Muscle of leg (tissue), 11 donors: Measurements from ENCODE around the gene YTHDC2. TPM values are rescaled to one million over a fixed set of nuclear protein-coding genes. Genes with fewer than 3 reads are reported as not detected.
"Not testable (repeated sequence)": the region's sequence is repeated elsewhere in the genome, so short reads cannot be mapped to it uniquely, and the experiment has no call there.

Experiments
- DNase-seq: peaks from one replicate; pipeline ENCODE4 v3.0.0; 2013
- H3K27ac ChIP-seq: one replicate; pipeline ENCODE4 v1.5.1; 2013; ENCODE audit warnings: mild to moderate bottlenecking, low read length, control low read depth
- H3K27me3 ChIP-seq: one replicate; pipeline ENCODE4 v1.6.1; 2013; ENCODE audit warnings: low read length; ENCODE audit not compliant: control insufficient read depth, insufficient read depth
- H3K36me3 ChIP-seq: one replicate; pipeline ENCODE4 v1.6.1; 2013; ENCODE audit warnings: low read length; ENCODE audit not compliant: control insufficient read depth, insufficient read depth
- H3K4me1 ChIP-seq: one replicate; pipeline ENCODE4 v1.6.1; 2013; ENCODE audit warnings: low read length; ENCODE audit not compliant: control insufficient read depth, insufficient read depth
- H3K4me3 ChIP-seq: one replicate; pipeline ENCODE4 v1.5.1; 2013; ENCODE audit warnings: low read length, control low read depth
- H3K9me3 ChIP-seq: replicated peaks from 2 replicates; pipeline ENCODE4 v1.6.1; 2013; ENCODE audit warnings: low read depth, low read length; ENCODE audit not compliant: control insufficient read depth
- WGBS: methylation state at CpG from one replicate; pipeline ENCODE4 v1.1.5; 2013; ENCODE audit warnings: missing lambda C conversion rate; ENCODE audit not compliant: insufficient coverage; 5-methylcytosine and 5-hydroxymethylcytosine counted together
- polyA plus RNA-seq, 8 donors: library from polyadenylated mRNA; unstranded; fragments of 120-200 nt; gene quantifications; one replicate each; pipeline versions ENCODE4 v1.2.1 to v1.2.3, GENCODE V29; 2013; ENCODE audit warnings: inconsistent platforms in 1 of 8, low replicate concordance in 1 of 8; ENCODE audit not compliant: insufficient read length in 8 of 8, insufficient read depth in 1 of 8
- total RNA-seq: library from RNA; stranded (reverse); fragments of 120-200 nt; gene quantifications from one replicate; pipeline ENCODE4 v1.2.4, GENCODE V29; 2013

YTHDC2 gene
- total and polyA plus RNA-seq, 9 donors: 11.9 to 20.4 (median 15.3) TPM

DNA sequence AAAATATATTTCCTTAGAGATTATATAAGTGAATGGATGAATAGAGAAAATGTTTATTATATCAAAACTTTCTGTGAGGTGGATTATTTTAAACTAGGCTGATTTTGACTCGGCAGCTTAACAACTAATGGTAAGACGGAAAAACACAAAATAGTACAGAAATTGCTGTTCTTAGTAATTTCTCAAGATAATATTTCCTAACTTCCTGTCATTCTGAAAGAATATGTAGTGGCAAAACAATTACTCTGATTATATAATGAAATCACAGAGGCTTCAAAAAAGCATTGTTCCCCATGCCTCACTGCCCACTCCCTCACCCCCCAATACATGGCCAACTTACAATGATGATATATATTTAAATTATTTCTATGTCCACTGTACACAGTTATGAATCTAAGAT lies 85.4 kb downstream of the YTHDC2 start:
- H3K4me3 ChIP-seq: no peak overlapping the region
- WGBS: no CpG with 5 or more reads among the region's 2 CpGs
- no peak for DNase-seq

DNA sequence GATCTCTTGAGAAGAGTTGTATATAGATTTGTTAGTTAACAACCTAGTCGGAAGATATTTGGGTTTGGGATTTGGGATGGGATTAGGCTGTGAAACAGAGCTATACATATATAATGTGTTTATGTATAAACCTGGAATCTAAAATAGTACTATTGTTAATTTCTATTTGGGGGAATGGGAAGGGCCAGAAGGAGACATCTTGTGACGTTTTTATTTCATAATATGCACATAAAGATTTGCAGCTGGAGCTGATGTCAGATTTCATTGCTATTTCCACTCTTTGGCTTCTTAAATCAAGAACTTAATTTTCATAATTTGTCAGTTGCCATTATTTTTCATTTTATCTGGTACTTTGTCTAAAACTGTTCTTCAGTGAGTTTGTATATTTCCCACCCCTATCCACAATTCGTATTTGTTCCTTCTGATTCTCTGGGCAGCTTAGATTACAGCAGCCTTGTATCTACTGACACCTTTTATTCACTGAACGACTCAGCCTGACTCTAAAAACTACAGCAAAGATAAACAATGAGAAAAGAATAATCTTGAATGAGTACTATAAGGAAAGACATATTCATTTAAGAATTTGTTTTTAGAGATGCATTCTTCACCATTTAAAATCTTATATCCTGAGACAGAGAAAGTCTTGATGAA lies 86.9 kb downstream of the YTHDC2 start:
- Histone ChIP-seq H3K27me3 (no peaks in the 10 kb centered on the region), H3K4me1 (no peaks in the 10 kb centered on the region), H3K36me3 (peaks cover 5% of the 10 kb centered on the region), H3K4me3 (no peak overlapping the region), H3K27ac (no peak overlapping the region), H3K9me3 (no peaks in the 10 kb centered on the region)
- WGBS: no CpG with 5 or more reads among the region's 4 CpGs
- no peak for DNase-seq

More for the DNA sequence above, 85.4 kb downstream of the YTHDC2 start:
- Histone ChIP-seq H3K4me1 (no peaks in the 10 kb centered on the region), H3K36me3 (peaks cover 5% of the 10 kb centered on the region), H3K9me3 (no peaks in the 10 kb centered on the region), H3K27ac (no peak overlapping the region), H3K27me3 (no peaks in the 10 kb centered on the region)

GRCh38 chr5:113601423-113601822 lies 87.9 kb downstream of the YTHDC2 start:
- Histone ChIP-seq H3K36me3 (peaks cover 2% of the 10 kb centered on the region), H3K4me3 (no peak overlapping the region), H3K9me3 (no peaks in the 10 kb centered on the region), H3K27ac (no peak overlapping the region), H3K4me1 (no peaks in the 10 kb centered on the region), H3K27me3 (peaks cover 4% of the 10 kb centered on the region)
- DNase-seq: no peak
- 82% methylated on average over 1 of the region's 1 CpG for WGBS

GRCh38 chr5:113603246-113603645 lies 89.8 kb downstream of the YTHDC2 start:
- H3K27me3 ChIP-seq, H3K27ac ChIP-seq, H3K4me3 ChIP-seq, H3K4me1 ChIP-seq, DNase-seq, H3K9me3 ChIP-seq, H3K36me3 ChIP-seq: not testable (repeated sequence)
- no CpG with 5 or more reads among the region's 4 CpGs for WGBS

DNA sequence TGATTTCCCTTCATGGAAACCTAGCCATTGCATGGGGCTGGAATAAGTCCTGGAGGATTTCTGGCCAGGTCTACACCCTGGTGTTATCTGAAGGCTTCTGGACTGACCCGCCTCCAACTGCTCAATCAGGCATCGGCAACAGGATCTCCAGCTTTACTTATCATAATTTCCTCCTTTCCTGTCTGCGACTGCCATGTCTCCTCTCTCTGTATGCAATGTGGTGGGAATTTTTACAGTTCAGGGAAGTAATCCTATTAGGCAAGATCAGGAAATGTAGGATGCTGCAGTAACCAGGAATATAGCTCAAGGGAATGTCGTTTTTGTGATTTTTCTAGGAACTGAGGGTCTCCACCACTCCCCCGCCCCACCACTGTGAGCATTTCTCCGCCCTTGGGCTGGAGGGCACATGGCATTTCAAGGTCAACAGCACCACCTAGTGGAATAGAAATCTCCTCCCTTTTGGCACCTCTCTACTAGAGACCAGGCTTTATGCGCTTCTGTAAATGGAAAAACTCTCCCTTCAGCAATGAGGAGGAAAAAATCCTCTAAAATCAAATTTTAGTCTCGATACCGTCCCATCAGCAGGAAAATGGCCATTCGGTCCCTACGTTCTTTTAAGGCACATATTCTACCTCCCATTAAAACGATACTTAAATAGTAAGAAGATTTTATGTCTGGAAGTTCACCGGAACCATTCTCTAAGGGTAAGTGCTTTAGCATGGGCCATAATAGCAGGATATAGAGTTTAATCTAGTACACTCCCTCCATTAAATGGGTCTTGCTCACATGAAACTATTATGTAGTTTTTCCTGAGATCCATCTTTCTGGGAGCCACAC lies 93.0 kb downstream of the YTHDC2 start:
- Histone ChIP-seq H3K27me3 (peaks cover 4% of the 10 kb centered on the region), H3K4me3 (no peak overlapping the region), H3K36me3 (no peaks in the 10 kb centered on the region), H3K4me1 (no peaks in the 10 kb centered on the region), H3K27ac (no peak overlapping the region), H3K9me3 (no peaks in the 10 kb centered on the region)
- DNase-seq: peak; percentile 36
- WGBS: 29% methylated on average over 2 of the region's 13 CpGs

GRCh38 chr5:113607361-113607760 lies 93.9 kb downstream of the YTHDC2 start:
- no peak overlapping the region for H3K4me3 ChIP-seq
- no peaks in the 10 kb centered on the region for H3K9me3 ChIP-seq
- WGBS: 79% methylated on average over 2 of the region's 3 CpGs

GRCh38 chr5:113608113-113608596 lies 94.7 kb downstream of the YTHDC2 start:
- 52% methylated on average over 3 of the region's 3 CpGs for WGBS

More at GRCh38 chr5:113607361-113607760, 93.9 kb downstream of the YTHDC2 start:
- Histone ChIP-seq H3K27me3 (peaks cover 4% of the 10 kb centered on the region), H3K27ac (no peak overlapping the region), H3K36me3 (no peaks in the 10 kb centered on the region), H3K4me1 (no peaks in the 10 kb centered on the region)
- DNase-seq: no peak

DNA sequence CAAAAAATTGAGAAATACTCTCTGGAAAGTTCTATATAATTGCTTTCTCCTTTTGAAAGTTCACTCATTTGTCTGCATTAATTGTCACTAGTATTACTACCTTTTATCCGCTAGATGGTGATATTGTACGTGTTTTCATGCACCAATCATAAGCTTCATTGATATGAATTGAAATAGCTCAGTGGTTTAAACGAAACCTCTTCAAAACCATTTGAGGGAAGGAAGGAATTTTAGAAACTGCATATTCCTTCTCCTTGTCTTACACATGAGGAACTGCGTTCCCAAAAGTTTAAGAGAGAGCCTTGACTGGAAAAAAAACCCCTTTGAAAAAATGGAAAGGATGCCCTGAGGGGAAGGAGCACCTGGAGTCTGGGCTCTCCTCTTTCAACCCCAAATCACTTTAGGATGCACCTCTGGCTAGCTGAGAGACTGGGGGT lies 98.6 kb downstream of the YTHDC2 start:
- peak; percentile 56 for DNase-seq
- Histone ChIP-seq H3K27me3 (no peaks in the 10 kb centered on the region), H3K27ac (no peak overlapping the region), H3K9me3 (no peaks in the 10 kb centered on the region), H3K4me1 (no peaks in the 10 kb centered on the region), H3K4me3 (no peak overlapping the region), H3K36me3 (no peaks in the 10 kb centered on the region)
- WGBS: no CpG with 5 or more reads among the region's 4 CpGs

More at GRCh38 chr5:113608113-113608596, 94.7 kb downstream of the YTHDC2 start:
- DNase-seq: no peak
- H3K4me1 ChIP-seq: no peaks in the 10 kb centered on the region
- H3K27ac ChIP-seq: no peak overlapping the region
- no peaks in the 10 kb centered on the region for H3K36me3 ChIP-seq
- H3K9me3 ChIP-seq: no peaks in the 10 kb centered on the region
- H3K27me3 ChIP-seq: peaks cover 4% of the 10 kb centered on the region
- H3K4me3 ChIP-seq: no peak overlapping the region

DNA sequence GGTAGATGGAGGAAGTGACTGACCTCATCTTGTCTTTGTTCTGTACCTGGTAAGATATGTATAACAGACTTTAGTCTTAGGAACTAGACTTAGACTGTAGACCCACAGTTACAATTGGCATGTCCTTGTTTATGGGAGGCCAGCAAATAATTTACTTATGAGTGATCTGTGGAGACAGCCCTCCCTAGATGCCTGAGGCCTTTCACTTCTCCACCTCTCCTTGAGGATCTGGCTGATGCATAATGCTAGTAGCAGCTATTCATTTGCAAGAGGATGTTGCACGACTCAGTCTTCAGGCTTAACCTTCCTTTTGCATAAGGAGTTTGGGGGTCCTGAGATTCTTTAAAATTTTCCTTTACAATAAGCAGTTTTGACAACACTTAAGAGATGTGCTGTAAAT lies 100.7 kb downstream of the YTHDC2 start:
- no peak overlapping the region for H3K27ac ChIP-seq
- H3K9me3 ChIP-seq: no peaks in the 10 kb centered on the region
- H3K36me3 ChIP-seq: no peaks in the 10 kb centered on the region
- no CpG with 5 or more reads among the region's 1 CpG for WGBS
- no peak for DNase-seq
- no peaks in the 10 kb centered on the region for H3K4me1 ChIP-seq
- no peaks in the 10 kb centered on the region for H3K27me3 ChIP-seq
- no peak overlapping the region for H3K4me3 ChIP-seq

GRCh38 chr5:113615708-113616107 lies 102.2 kb downstream of the YTHDC2 start:
- WGBS: no CpG with 5 or more reads among the region's 2 CpGs
- no peak for DNase-seq
- Histone ChIP-seq H3K27ac (no peak overlapping the region), H3K4me3 (no peak overlapping the region), H3K27me3 (no peaks in the 10 kb centered on the region), H3K4me1 (no peaks in the 10 kb centered on the region), H3K36me3 (no peaks in the 10 kb centered on the region), H3K9me3 (no peaks in the 10 kb centered on the region)
